HL-60 (cell line): ENCODE data around the gene KRTAP10-7.

Source experiments
- DNase-seq, 2 experiments: peaks; one replicate each; pipeline ENCODE4 v3.0.0-alpha.2; 2010 to 2020; ENCODE audit warnings: low read depth in 1 of 2, low spot score in 1 of 2
- H3K27ac ChIP-seq: fragments of 250-450 bp; sonication (Bioruptor Pico); replicated peaks from 2 replicates; pipeline ENCODE4 v1.5.1; 2020; ENCODE audit warnings: mild to moderate bottlenecking, moderate library complexity
- H3K27me3 ChIP-seq: fragments of 250-450 bp; sonication (Bioruptor Pico); 2 replicates; pipeline ENCODE4 v1.5.1; 2021; ENCODE audit warnings: mild to moderate bottlenecking, moderate library complexity; ENCODE audit not compliant: insufficient read depth, poor library complexity, severe bottlenecking
- H3K4me3 ChIP-seq: replicated peaks from 2 replicates; pipeline ENCODE4 v1.5.1; 2011; ENCODE audit warnings: mild to moderate bottlenecking, control low read depth, low read length; ENCODE audit not compliant: insufficient read depth
- GABPA ChIP-seq: IDR thresholded peaks from 2 replicates; pipeline ENCODE4 v1.6.1; 2012; ENCODE audit warnings: low read depth
- POLR2AphosphoS5 ChIP-seq: IDR thresholded peaks from 2 replicates; pipeline ENCODE4 v1.6.1; 2012; ENCODE audit warnings: low read depth
- SPI1 ChIP-seq: IDR thresholded peaks from 2 replicates; pipeline ENCODE4 v1.6.1; 2012; ENCODE audit warnings: low read depth, mild to moderate bottlenecking, borderline replicate concordance
- TF ChIP-seq, protein P1 (sequence below): IDR thresholded peaks from 2 replicates; pipeline ENCODE4 v1.6.1; 2012; ENCODE audit warnings: low read depth; ENCODE audit not compliant: insufficient replicate concordance
- TF ChIP-seq, protein P2 (sequence below): IDR thresholded peaks from one replicate; pipeline ENCODE4 v1.5.1; 2011; ENCODE audit warnings: low read length, control low read depth, inconsistent platforms; ENCODE audit not compliant: insufficient read depth

The KRTAP10-7 gene

DNA sequence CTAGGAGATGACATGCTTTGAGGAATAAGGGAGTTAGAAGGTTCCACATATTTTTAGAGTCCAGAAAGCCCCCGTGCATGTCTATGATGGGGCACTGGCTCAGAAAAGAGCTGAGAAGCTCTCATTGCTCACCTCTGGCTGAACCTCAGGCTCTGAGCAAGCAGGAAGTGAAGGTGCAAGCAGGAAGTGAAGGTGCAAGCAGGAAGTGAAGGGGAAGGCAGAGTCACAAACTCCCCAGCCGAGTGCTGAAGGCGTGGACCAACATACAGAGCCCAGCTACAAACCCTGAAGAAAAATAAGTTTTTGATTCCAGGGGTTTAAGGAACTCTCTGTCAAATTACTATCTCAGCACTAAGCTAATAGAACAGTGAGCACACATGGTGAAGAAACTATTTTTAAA is 18.5 kb downstream of the KRTAP10-7 start:
- TF ChIP-seq POLR2AphosphoS5 (no peak), SPI1 (no peak)
- TF ChIP-seq, protein P1, sequence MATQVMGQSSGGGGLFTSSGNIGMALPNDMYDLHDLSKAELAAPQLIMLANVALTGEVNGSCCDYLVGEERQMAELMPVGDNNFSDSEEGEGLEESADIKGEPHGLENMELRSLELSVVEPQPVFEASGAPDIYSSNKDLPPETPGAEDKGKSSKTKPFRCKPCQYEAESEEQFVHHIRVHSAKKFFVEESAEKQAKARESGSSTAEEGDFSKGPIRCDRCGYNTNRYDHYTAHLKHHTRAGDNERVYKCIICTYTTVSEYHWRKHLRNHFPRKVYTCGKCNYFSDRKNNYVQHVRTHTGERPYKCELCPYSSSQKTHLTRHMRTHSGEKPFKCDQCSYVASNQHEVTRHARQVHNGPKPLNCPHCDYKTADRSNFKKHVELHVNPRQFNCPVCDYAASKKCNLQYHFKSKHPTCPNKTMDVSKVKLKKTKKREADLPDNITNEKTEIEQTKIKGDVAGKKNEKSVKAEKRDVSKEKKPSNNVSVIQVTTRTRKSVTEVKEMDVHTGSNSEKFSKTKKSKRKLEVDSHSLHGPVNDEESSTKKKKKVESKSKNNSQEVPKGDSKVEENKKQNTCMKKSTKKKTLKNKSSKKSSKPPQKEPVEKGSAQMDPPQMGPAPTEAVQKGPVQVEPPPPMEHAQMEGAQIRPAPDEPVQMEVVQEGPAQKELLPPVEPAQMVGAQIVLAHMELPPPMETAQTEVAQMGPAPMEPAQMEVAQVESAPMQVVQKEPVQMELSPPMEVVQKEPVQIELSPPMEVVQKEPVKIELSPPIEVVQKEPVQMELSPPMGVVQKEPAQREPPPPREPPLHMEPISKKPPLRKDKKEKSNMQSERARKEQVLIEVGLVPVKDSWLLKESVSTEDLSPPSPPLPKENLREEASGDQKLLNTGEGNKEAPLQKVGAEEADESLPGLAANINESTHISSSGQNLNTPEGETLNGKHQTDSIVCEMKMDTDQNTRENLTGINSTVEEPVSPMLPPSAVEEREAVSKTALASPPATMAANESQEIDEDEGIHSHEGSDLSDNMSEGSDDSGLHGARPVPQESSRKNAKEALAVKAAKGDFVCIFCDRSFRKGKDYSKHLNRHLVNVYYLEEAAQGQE = no peak
- Histone ChIP-seq H3K27me3 (no peaks in the 10 kb centered on the region), H3K27ac (no peak overlapping the region), H3K4me3 (no peak overlapping the region)
- DNase-seq = no peak

DNA sequence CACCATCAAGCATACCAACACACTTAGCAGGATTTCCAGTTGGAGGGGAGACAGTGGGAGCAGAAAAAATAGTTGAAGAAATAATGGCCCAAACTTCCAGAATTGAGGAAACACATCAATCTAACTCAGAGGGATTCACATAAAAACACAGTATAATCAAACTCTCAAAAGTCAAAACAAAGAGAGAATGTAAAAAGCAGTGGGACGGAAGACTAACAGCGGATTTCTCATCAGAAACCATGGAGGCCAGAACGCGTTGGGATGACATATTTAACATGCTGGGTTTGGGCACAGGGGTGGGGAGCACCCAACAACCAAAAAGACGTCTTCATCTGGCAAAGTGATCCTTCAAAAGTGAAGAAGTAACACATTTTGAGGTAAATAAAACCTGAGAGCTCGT is 19.5 kb downstream of the KRTAP10-7 start:
- Histone ChIP-seq H3K27ac (no peak overlapping the region), H3K27me3 (no peaks in the 10 kb centered on the region), H3K4me3 (no peak overlapping the region)
- TF ChIP-seq SPI1 = no peak
- no peak for DNase-seq

DNA sequence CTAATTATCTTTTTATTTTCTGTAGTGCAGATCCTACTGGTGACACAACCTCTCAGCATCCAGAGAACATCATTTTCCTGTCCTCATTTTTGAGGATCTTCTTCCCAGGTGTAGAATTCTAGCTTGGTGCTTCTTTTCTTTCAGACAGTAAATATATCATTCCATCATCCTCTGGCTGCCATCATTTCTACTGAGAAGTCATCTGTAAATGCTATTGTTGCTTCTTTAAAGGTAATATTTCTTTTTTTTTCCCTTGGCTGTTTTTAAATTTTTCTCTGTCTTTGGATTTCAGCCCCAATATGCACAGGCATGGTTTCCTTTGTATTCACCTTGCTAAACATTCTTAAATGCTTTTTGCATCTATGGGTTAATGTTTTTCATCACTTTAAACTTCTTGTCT is 23.2 kb downstream of the KRTAP10-7 start:
- H3K4me3 ChIP-seq = no peak overlapping the region
- TF ChIP-seq POLR2AphosphoS5 (no peak), GABPA (no peak), SPI1 (no peak)
- TF ChIP-seq, protein P1 = no peak
- TF ChIP-seq, protein P2, sequence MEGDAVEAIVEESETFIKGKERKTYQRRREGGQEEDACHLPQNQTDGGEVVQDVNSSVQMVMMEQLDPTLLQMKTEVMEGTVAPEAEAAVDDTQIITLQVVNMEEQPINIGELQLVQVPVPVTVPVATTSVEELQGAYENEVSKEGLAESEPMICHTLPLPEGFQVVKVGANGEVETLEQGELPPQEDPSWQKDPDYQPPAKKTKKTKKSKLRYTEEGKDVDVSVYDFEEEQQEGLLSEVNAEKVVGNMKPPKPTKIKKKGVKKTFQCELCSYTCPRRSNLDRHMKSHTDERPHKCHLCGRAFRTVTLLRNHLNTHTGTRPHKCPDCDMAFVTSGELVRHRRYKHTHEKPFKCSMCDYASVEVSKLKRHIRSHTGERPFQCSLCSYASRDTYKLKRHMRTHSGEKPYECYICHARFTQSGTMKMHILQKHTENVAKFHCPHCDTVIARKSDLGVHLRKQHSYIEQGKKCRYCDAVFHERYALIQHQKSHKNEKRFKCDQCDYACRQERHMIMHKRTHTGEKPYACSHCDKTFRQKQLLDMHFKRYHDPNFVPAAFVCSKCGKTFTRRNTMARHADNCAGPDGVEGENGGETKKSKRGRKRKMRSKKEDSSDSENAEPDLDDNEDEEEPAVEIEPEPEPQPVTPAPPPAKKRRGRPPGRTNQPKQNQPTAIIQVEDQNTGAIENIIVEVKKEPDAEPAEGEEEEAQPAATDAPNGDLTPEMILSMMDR = no peak
- no peaks in the 10 kb centered on the region for H3K27me3 ChIP-seq
- H3K27ac ChIP-seq = no peak overlapping the region
- DNase-seq = no peak

DNA sequence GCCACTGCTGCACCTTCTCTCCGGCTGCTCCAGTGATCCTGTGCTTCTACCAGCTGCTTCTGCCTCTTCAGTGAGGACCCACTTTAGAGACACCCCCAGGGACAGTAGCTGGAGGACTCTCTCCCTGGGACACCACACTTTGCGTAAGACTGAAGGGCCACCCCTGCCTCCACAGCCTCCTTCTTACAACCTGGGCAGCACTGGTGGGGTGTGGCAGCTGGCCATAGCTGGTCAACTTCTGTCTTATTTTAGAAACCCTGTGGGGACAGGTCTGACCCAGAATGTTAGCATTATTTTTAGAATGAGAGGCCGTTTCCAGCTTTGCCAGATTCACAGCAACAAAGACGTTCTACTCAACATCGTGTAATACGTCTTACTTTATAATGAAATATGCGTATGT is 25.4 kb downstream of the KRTAP10-7 start:
- no peak for DNase-seq
- Histone ChIP-seq H3K27ac (no peak overlapping the region), H3K27me3 (no peaks in the 10 kb centered on the region), H3K4me3 (no peak overlapping the region)
- TF ChIP-seq, protein P1 = no peak
- TF ChIP-seq GABPA (no peak), POLR2AphosphoS5 (no peak), SPI1 (no peak)
- TF ChIP-seq, protein P2 = no peak
